GM12878 (cell line): ENCODE measurements around the gene POLR3E. TPM values are rescaled to one million over a fixed set of nuclear protein-coding genes. Genes with fewer than 3 reads are reported as not detected.

ENCODE experiments used
- ATAC-seq: fragments of 200-7000 bp; cut with Tn5 transposase; 3 replicates; pipeline ENCODE4 v1.9.1; 2020; ENCODE audit warnings: mild to moderate bottlenecking, moderate library complexity
- BruUV-seq: library from RNA; stranded (reverse); fragments of 400-500 nt; replicated peaks from 2 replicates; lab custom pipeline; 2021; lab: Mats Ljungman, UMichigan
- CTCF ChIA-PET: fragments of 300-600 bp; sonication (Branson Sonifier 250); formaldehyde crosslinking; extraction: SDS; loops from one replicate; lab custom pipeline; 2021; ENCODE audit warnings: inconsistent platforms; lab: Yijun Ruan, JAX
- POLR2A ChIA-PET: fragments of 350-600 bp; formaldehyde crosslinking; extraction: SDS; loops from one replicate; lab custom pipeline; 2021; ENCODE audit warnings: inconsistent platforms; lab: Charles Lee
- RAD21 ChIA-PET: fragments of 300-600 bp; sonication (Branson Sonifier 250); formaldehyde crosslinking; loops from one replicate; lab custom pipeline; 2023; ENCODE audit warnings: antibody characterized with exemption; ENCODE audit not compliant: unreplicated experiment; lab: Charles Lee
- SMC1A ChIA-PET: fragments of 300-600 bp; sonication (Branson Sonifier 250); formaldehyde crosslinking; loops from one replicate; lab custom pipeline; 2023; ENCODE audit not compliant: unreplicated experiment, uncharacterized antibody; lab: Charles Lee
- DNase-seq: peaks from one replicate; pipeline ENCODE4 v3.0.0-alpha.2; 2011; ENCODE audit warnings: low read depth, low spot score
- FAIRE-seq: peaks from 3 replicates; lab custom pipeline; 2011; peaks lifted over from hg19 to GRCh38; lab: Jason Lieb, UNC
- H2AFZ ChIP-seq: 2 replicates; pipeline ENCODE4 v1.6.0; 2011; ENCODE audit warnings: low read depth, low read length, control low read depth; ENCODE audit not compliant: control insufficient read depth
- H3K27ac ChIP-seq: 2 replicates; pipeline ENCODE4 v1.5.1; 2011; ENCODE audit warnings: control low read depth; ENCODE audit not compliant: control insufficient read depth, insufficient read depth
- H3K27me3 ChIP-seq, 2 experiments: replicated peaks in 1 of 2; 2 replicates each; pipeline versions ENCODE4 v1.6.0 to v1.6.1; 2011; ENCODE audit warnings: low read length in 1 of 2; ENCODE audit not compliant: control insufficient read depth in 2 of 2, insufficient read depth in 2 of 2
- H3K36me3 ChIP-seq, 2 experiments: 2 replicates each; pipeline ENCODE4 v1.5.1; 2011; ENCODE audit warnings: low read length in 1 of 2; ENCODE audit not compliant: control insufficient read depth in 2 of 2, insufficient read depth in 2 of 2
- H3K4me1 ChIP-seq: 2 replicates; pipeline ENCODE4 v1.6.1; 2011; ENCODE audit warnings: mild to moderate bottlenecking, low read length, moderate library complexity, mixed read lengths; ENCODE audit not compliant: control insufficient read depth, insufficient read depth
- H3K4me2 ChIP-seq: 2 replicates; pipeline ENCODE4 v1.6.0; 2011; ENCODE audit warnings: control low read depth; ENCODE audit not compliant: control insufficient read depth, insufficient read depth
- H3K4me3 ChIP-seq: fragments of 200-600 bp; sonication (generic); 2 replicates; pipeline ENCODE4 v1.5.1; 2016
- H3K79me2 ChIP-seq: 2 replicates; pipeline ENCODE4 v1.6.0; 2011; ENCODE audit warnings: low read length; ENCODE audit not compliant: control insufficient read depth, insufficient read depth
- H3K9ac ChIP-seq: 2 replicates; pipeline ENCODE4 v1.8.0; 2011; ENCODE audit warnings: low read length, control low read depth, mixed read lengths; ENCODE audit not compliant: control insufficient read depth, insufficient read depth
- H3K9me3 ChIP-seq: replicated peaks from 3 replicates; pipeline ENCODE4 v1.5.1; 2011; ENCODE audit warnings: mild to moderate bottlenecking, low read length; ENCODE audit not compliant: control insufficient read depth, insufficient read depth
- H4K20me1 ChIP-seq: 2 replicates; pipeline ENCODE4 v1.6.0; 2011; ENCODE audit not compliant: control insufficient read depth, insufficient read depth
- ASH2L ChIP-seq: fragments of 300-600, 200-600 bp; sonication (generic); IDR thresholded peaks from 2 replicates; pipeline ENCODE4 v1.6.1; 2017; ENCODE audit warnings: low read depth, mild to moderate bottlenecking, borderline replicate concordance
- ATF7 ChIP-seq: fragments of 450-650 bp; IDR thresholded peaks from 2 replicates; pipeline ENCODE4 v1.6.1; 2016; ENCODE audit warnings: low read depth, mild to moderate bottlenecking
- BHLHE40 ChIP-seq, 2 experiments: fragments of 450-650 bp in 1 of 2; IDR thresholded peaks; 2 replicates each; pipeline ENCODE4 v1.6.1; 2011 to 2017; ENCODE audit warnings: low read depth in 2 of 2, borderline replicate concordance in 1 of 2, improper control_type of control experiment in 1 of 2, low read length in 1 of 2, mild to moderate bottlenecking in 1 of 2
- HDGF ChIP-seq: fragments of 450-650 bp; IDR thresholded peaks from 2 replicates; pipeline ENCODE4 v1.6.1; 2016; ENCODE audit warnings: antibody characterized with exemption
- KAT2A ChIP-seq: conservative IDR thresholded peaks from 2 replicates; pipeline ENCODE4 v1.6.1; 2011; ENCODE audit warnings: low read depth, low read length; ENCODE audit not compliant: control insufficient read depth
- MEF2B ChIP-seq: fragments of 450-650 bp; IDR thresholded peaks from 2 replicates; pipeline ENCODE4 v1.6.1; 2018; ENCODE audit warnings: mild to moderate bottlenecking, moderate library complexity; ENCODE audit not compliant: partially characterized antibody, poor library complexity, severe bottlenecking
- MYB ChIP-seq: fragments of 150-350 bp; IDR thresholded peaks from 2 replicates; pipeline ENCODE4 v1.6.1; 2014; ENCODE audit warnings: mild to moderate bottlenecking, low read depth, low read length, borderline replicate concordance
- NFYA ChIP-seq: IDR thresholded peaks from 2 replicates; pipeline ENCODE4 v1.6.1; 2011; ENCODE audit warnings: low read depth, mild to moderate bottlenecking, low read length, improper control_type of control experiment, borderline replicate concordance
- NR2C1 ChIP-seq: fragments of 450-650 bp; IDR thresholded peaks from 2 replicates; pipeline ENCODE4 v1.6.1; 2017; ENCODE audit warnings: antibody characterized with exemption, mild to moderate bottlenecking, moderate library complexity
- NR2F1 ChIP-seq: fragments of 450-650 bp; conservative IDR thresholded peaks from 2 replicates; pipeline ENCODE4 v1.6.1; 2017; ENCODE audit warnings: mild to moderate bottlenecking
- POLR2A ChIP-seq: IDR thresholded peaks from 2 replicates; pipeline ENCODE4 v1.6.1; 2011; ENCODE audit warnings: low read depth, mild to moderate bottlenecking, low read length
- TCF12 ChIP-seq: IDR thresholded peaks from 2 replicates; pipeline ENCODE4 v1.6.1; 2011; ENCODE audit warnings: low read depth, mild to moderate bottlenecking, low read length
- WRNIP1 ChIP-seq: IDR thresholded peaks from 2 replicates; pipeline ENCODE4 v1.6.1; 2011; ENCODE audit warnings: low read depth, low read length, improper control_type of control experiment, borderline replicate concordance
- ZNF217 ChIP-seq: fragments of 450-650 bp; IDR thresholded peaks from 2 replicates; pipeline ENCODE4 v1.6.1; 2017; ENCODE audit warnings: antibody characterized with exemption, mild to moderate bottlenecking
- WGBS: methylation state at CpG from one replicate; pipeline ENCODE4 v1.1.6; 2016; ENCODE audit warnings: low lambda C conversion rate; ENCODE audit not compliant: insufficient replicate concordance, insufficient coverage; ENCODE audit errors: missing lambda C conversion rate; 5-methylcytosine and 5-hydroxymethylcytosine counted together
- in situ Hi-C: fragments of 300-500 bp; cut with MboI; formaldehyde crosslinking; loops from 9 replicates; pipeline ENCODE4 v1.14.3; 2018; ENCODE audit warnings: mixed read lengths
- intact Hi-C: fragments of 100-400 bp; cut with micrococcal nuclease; formaldehyde crosslinking; loops from one replicate; pipeline ENCODE4 v1.14.2; 2022; ENCODE audit not compliant: unreplicated experiment
- polyA plus RNA-seq, 11 experiments: library from polyadenylated mRNA; depleted of rRNA in 4 of 11; unstranded in 6 of 11; stranded (reverse) in 5 of 11; fragments of >200 nt; fragmentation: Nextera tagmentation in 4 of 11; fragmentation: Illumina TruSeq in 1 of 11; extraction: Ambion mirVana in 4 of 11; extraction: Trizol in 1 of 11; gene quantifications; 1 replicate in 1 of 11; 2 replicates in 10 of 11; pipeline versions ENCODE4 v1.2.1 to v1.2.3, GENCODE V29; 2011 to 2016; ENCODE audit warnings: inconsistent platforms in 2 of 11, missing spikeins in 2 of 11, low read depth in 1 of 11
- total RNA-seq, 4 experiments: library from RNA; depleted of rRNA in 3 of 4; stranded (reverse); fragments of >200 nt in 3 of 4; fragmentation: Illumina TruSeq in 1 of 4; extraction: Trizol in 1 of 4; gene quantifications; 2 replicates each; pipeline versions ENCODE4 v1.2.1 to v1.2.3, GENCODE V29; 2013 to 2021
- TF ChIP-seq, protein P1 (sequence below): fragments of 450-650 bp; conservative IDR thresholded peaks from 2 replicates; pipeline ENCODE4 v1.6.1; 2017; ENCODE audit warnings: mild to moderate bottlenecking, moderate library complexity
- TF ChIP-seq, protein P2 (sequence below): fragments of 450-650 bp; IDR thresholded peaks from 2 replicates; pipeline ENCODE4 v1.6.1; 2014; ENCODE audit warnings: mild to moderate bottlenecking
- TF ChIP-seq, protein P3 (sequence below): fragments of 450-650 bp; IDR thresholded peaks from 2 replicates; pipeline ENCODE4 v1.6.1; 2018; ENCODE audit warnings: borderline replicate concordance, mild to moderate bottlenecking; ENCODE audit not compliant: partially characterized antibody

The POLR3E gene
- total and polyA plus RNA-seq, 10 of the 15 experiments (the other 5 are each of a cell fraction or from before 2014, with no cell fraction given) = 11.1 to 79.5 (median 39.7) TPM

DNA sequence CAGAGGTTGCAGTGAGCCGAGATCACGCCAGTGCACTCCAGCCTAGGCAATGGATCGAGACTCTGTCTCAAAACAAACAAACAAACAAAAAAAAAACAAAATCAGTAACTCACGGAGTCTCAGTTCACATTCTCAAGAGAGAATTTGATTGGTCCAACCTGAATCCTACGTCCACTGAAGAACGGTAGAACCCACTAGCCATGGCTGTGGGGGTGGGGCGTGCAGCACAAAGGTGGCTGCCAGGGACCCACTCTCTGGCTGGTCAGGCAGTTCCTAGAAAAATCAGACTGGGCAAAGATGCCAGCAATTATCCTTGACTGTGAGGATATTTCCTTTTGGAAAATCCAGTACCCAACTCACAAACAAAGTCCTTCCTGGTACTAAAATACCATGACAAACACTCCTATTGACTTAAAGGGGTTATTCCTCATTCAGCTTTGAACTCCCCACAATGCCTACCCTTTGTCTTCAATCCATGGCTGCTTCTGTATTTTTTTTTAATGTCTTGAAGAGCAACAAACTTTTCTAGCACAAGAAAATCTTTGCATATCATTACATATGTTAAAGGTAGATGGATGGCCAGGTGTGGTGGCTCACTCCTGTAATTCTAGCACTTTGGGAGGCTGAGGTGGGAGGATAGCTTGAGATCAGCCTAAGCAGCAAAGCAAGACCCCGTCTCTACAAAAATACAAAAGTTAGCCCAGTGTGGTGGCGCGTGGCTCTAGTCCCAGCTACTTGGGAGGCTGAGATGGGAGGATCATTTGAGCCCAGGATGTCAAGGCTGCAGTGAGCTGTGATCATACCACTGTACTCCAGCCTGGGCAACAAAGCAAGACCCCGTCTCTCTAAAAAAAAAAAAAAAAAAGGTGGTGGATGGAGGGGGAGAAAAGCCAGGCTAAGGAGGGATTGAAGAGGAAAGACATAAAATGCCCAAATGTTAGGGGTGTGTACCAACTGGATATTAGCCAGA, 3.8 kb upstream of the POLR3E start:
- DNase-seq (no peak), FAIRE-seq (no peak), ATAC-seq (no peak)
- intact Hi-C loops (no loop called here), in situ Hi-C loops (no loop called here)
- H3K27ac ChIP-seq = no peak overlapping the region
- H3K4me3 ChIP-seq = no peak overlapping the region
- H2AFZ ChIP-seq = no peak overlapping the region
- H3K4me1 ChIP-seq = peaks cover 4% of the 10 kb centered on the region; the same call in 1 of the 2 replicates
- RAD21 ChIA-PET = no interaction called here
- H3K36me3 ChIP-seq = no peaks in the 10 kb centered on the region
- CTCF ChIA-PET = no interaction called here
- TF ChIP-seq ATF7 (no peak), MEF2B (no peak), NR2F1 (no peak), ZNF217 (no peak), BHLHE40 (IDR thresholded peaks at IDR 0.05; ENCODE audit: borderline replicate concordance in 1 of 2, low read depth in 2 of 2, low read length in 1 of 2) (no peak), NFYA (no peak), TCF12 (no peak), HDGF (no peak), KAT2A (no peak), WRNIP1 (no peak), ASH2L (no peak), POLR2A (no peak), MYB (no peak), NR2C1 (no peak)
- TF ChIP-seq, protein P1, sequence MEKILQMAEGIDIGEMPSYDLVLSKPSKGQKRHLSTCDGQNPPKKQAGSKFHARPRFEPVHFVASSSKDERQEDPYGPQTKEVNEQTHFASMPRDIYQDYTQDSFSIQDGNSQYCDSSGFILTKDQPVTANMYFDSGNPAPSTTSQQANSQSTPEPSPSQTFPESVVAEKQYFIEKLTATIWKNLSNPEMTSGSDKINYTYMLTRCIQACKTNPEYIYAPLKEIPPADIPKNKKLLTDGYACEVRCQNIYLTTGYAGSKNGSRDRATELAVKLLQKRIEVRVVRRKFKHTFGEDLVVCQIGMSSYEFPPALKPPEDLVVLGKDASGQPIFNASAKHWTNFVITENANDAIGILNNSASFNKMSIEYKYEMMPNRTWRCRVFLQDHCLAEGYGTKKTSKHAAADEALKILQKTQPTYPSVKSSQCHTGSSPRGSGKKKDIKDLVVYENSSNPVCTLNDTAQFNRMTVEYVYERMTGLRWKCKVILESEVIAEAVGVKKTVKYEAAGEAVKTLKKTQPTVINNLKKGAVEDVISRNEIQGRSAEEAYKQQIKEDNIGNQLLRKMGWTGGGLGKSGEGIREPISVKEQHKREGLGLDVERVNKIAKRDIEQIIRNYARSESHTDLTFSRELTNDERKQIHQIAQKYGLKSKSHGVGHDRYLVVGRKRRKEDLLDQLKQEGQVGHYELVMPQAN = no peak
- TF ChIP-seq, protein P2, sequence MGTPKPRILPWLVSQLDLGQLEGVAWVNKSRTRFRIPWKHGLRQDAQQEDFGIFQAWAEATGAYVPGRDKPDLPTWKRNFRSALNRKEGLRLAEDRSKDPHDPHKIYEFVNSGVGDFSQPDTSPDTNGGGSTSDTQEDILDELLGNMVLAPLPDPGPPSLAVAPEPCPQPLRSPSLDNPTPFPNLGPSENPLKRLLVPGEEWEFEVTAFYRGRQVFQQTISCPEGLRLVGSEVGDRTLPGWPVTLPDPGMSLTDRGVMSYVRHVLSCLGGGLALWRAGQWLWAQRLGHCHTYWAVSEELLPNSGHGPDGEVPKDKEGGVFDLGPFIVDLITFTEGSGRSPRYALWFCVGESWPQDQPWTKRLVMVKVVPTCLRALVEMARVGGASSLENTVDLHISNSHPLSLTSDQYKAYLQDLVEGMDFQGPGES = no peak
- TF ChIP-seq, protein P3, sequence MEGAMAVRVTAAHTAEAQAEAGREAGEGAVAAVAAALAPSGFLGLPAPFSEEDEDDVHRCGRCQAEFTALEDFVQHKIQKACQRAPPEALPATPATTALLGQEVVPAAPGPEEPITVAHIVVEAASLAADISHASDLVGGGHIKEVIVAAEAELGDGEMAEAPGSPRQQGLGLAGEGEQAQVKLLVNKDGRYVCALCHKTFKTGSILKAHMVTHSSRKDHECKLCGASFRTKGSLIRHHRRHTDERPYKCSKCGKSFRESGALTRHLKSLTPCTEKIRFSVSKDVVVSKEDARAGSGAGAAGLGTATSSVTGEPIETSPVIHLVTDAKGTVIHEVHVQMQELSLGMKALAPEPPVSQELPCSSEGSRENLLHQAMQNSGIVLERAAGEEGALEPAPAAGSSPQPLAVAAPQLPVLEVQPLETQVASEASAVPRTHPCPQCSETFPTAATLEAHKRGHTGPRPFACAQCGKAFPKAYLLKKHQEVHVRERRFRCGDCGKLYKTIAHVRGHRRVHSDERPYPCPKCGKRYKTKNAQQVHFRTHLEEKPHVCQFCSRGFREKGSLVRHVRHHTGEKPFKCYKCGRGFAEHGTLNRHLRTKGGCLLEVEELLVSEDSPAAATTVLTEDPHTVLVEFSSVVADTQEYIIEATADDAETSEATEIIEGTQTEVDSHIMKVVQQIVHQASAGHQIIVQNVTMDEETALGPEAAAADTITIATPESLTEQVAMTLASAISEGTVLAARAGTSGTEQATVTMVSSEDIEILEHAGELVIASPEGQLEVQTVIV = no peak
- no peaks in the 10 kb centered on the region for H3K9me3 ChIP-seq
- peaks cover 10% of the 10 kb centered on the region for H3K79me2 ChIP-seq
- BruUV-seq = no TSS peak
- whole genome bisulfite sequencing = 86% methylated on average over 10 of the region's 11 CpGs
- SMC1A ChIA-PET = no interaction called here
- H3K9ac ChIP-seq = no peak overlapping the region
- H3K4me2 ChIP-seq = no peak overlapping the region
- H3K27me3 ChIP-seq = no peaks in the 10 kb centered on the region
- POLR2A ChIA-PET = no interaction called here
- H4K20me1 ChIP-seq = no peaks in the 10 kb centered on the region
